Stimulated activated CD8-positive, alpha-beta memory T cell treated with anti-CD3 and anti-CD28 coated beads, Interleukin-2, amount 100 ng/mL, for 1 hour (primary cell): ENCODE results near the gene KCNG4.

Experiments used
- DNase-seq, 2 donors: peaks; one replicate each; pipeline ENCODE4 v3.0.0-alpha.2; 2020; ENCODE audit warnings: low read depth in 2 of 2

The KCNG4 gene

GRCh38 chr16:84182680-84183571 is 56.9 kb downstream of the KCNG4 start:
- no peak for DNase-seq

GRCh38 chr16:84182104-84182503 is 57.7 kb downstream of the KCNG4 start:
- DNase-seq, result no peak

- DNase-seq, result no peak
Measured at GRCh38 chr16:84181144-84181915, 58.5 kb downstream of the KCNG4 start.

- DNase-seq, result no peak
Measured at GRCh38 chr16:84180519-84181140, 59.2 kb downstream of the KCNG4 start.

- DNase-seq, result no peak
Measured at GRCh38 chr16:84179612-84180320, 60.0 kb downstream of the KCNG4 start.

GRCh38 chr16:84178892-84179611 is 60.8 kb downstream of the KCNG4 start:
- no peak for DNase-seq

- DNase-seq, result no peak
Measured at GRCh38 chr16:84178146-84178765, 61.6 kb downstream of the KCNG4 start.

- DNase-seq, result no peak
Measured at GRCh38 chr16:84177741-84178073, 62.1 kb downstream of the KCNG4 start.

GRCh38 chr16:84176192-84177053 is 63.4 kb downstream of the KCNG4 start:
- no peak for DNase-seq

GRCh38 chr16:84175350-84176081 is 64.3 kb downstream of the KCNG4 start:
- DNase-seq, result peak in 1 of 2 donors; percentile 32

- no peak for DNase-seq
Measured at GRCh38 chr16:84174396-84174795, 65.4 kb downstream of the KCNG4 start.

GRCh38 chr16:84169765-84170310 is 70.0 kb downstream of the KCNG4 start:
- DNase-seq, result no peak
